Activated T-cell treated with anti-CD3 and anti-CD28 coated beads, Interleukin-2, amount 50 U/mL, for 24 hours (primary cell): ENCODE measurements around the gene RAX.
A peak's percentile ranks its signal among the peaks of the same experiment; 100 is the strongest.

Experiments used
- DNase-seq: peaks from one replicate; pipeline ENCODE4 v3.0.0-alpha.2; 2020
- H3K27ac Mint-ChIP-seq: 2 replicates; pipeline ENCODE4 v1.8.0; 2020; ENCODE audit warnings: mild to moderate bottlenecking, mixed read lengths
- H3K27me3 Mint-ChIP-seq: 2 replicates; pipeline ENCODE4 v1.8.0; 2020; ENCODE audit warnings: mixed read lengths
- H3K36me3 Mint-ChIP-seq: 2 replicates; pipeline ENCODE4 v1.8.0; 2020; ENCODE audit warnings: low read depth, mixed read lengths
- H3K4me1 Mint-ChIP-seq: 2 replicates; pipeline ENCODE4 v1.8.0; 2020; ENCODE audit warnings: low read depth, mixed read lengths
- H3K4me3 Mint-ChIP-seq: 2 replicates; pipeline ENCODE4 v1.8.0; 2020; ENCODE audit warnings: mild to moderate bottlenecking, moderate library complexity, mixed read lengths
- H3K9me3 Mint-ChIP-seq: 2 replicates; pipeline ENCODE4 v1.8.0; 2020; ENCODE audit warnings: mixed read lengths

RAX gene

GRCh38 chr18:59242906-59243305 is 30.3 kb downstream of the RAX start:
- no peak for DNase-seq
- H3K9me3 Mint-ChIP-seq, result no peaks in the 10 kb centered on the region
- peaks cover 67% of the 10 kb centered on the region for H3K27me3 Mint-ChIP-seq
- no peak overlapping the region for H3K4me3 Mint-ChIP-seq
- no peaks in the 10 kb centered on the region for H3K4me1 Mint-ChIP-seq
- no peaks in the 10 kb centered on the region for H3K36me3 Mint-ChIP-seq
- no peak overlapping the region for H3K27ac Mint-ChIP-seq

GRCh38 chr18:59239642-59240041 is 33.6 kb downstream of the RAX start:
- Mint-ChIP-seq H3K9me3 (no peaks in the 10 kb centered on the region), H3K36me3 (no peaks in the 10 kb centered on the region), H3K27me3 (peaks cover 61% of the 10 kb centered on the region), H3K27ac (no peak overlapping the region), H3K4me1 (no peaks in the 10 kb centered on the region), H3K4me3 (no peak overlapping the region)
- no peak for DNase-seq

GRCh38 chr18:59238385-59238784 is 34.9 kb downstream of the RAX start:
- DNase-seq, result no peak
- Mint-ChIP-seq H3K27ac (no peak overlapping the region), H3K36me3 (no peaks in the 10 kb centered on the region), H3K4me3 (no peak overlapping the region), H3K4me1 (no peaks in the 10 kb centered on the region), H3K9me3 (no peaks in the 10 kb centered on the region), H3K27me3 (peaks cover 50% of the 10 kb centered on the region)

GRCh38 chr18:59233017-59233410 is 40.2 kb downstream of the RAX start:
- Mint-ChIP-seq H3K36me3 (no peaks in the 10 kb centered on the region), H3K27ac (no peak overlapping the region), H3K4me3 (no peak overlapping the region), H3K27me3 (peaks cover 59% of the 10 kb centered on the region), H3K9me3 (no peaks in the 10 kb centered on the region), H3K4me1 (no peaks in the 10 kb centered on the region)
- no peak for DNase-seq

- no peaks in the 10 kb centered on the region for H3K4me1 Mint-ChIP-seq
- no peak for DNase-seq
- H3K27ac Mint-ChIP-seq, result no peak overlapping the region
- H3K9me3 Mint-ChIP-seq, result no peaks in the 10 kb centered on the region
- no peak overlapping the region for H3K4me3 Mint-ChIP-seq
- no peaks in the 10 kb centered on the region for H3K36me3 Mint-ChIP-seq
- peaks cover 56% of the 10 kb centered on the region for H3K27me3 Mint-ChIP-seq
These were observed 40.8 kb downstream of the RAX start for GRCh38 chr18:59232309-59233016.

GRCh38 chr18:59231877-59232276 is 41.4 kb downstream of the RAX start:
- DNase-seq, result no peak
- H3K36me3 Mint-ChIP-seq, result no peaks in the 10 kb centered on the region
- H3K4me3 Mint-ChIP-seq, result no peak overlapping the region
- H3K27me3 Mint-ChIP-seq, result peaks cover 57% of the 10 kb centered on the region
- H3K27ac Mint-ChIP-seq, result no peak overlapping the region
- H3K9me3 Mint-ChIP-seq, result no peaks in the 10 kb centered on the region
- H3K4me1 Mint-ChIP-seq, result no peaks in the 10 kb centered on the region

- Mint-ChIP-seq H3K27ac (no peak overlapping the region), H3K9me3 (no peaks in the 10 kb centered on the region), H3K36me3 (no peaks in the 10 kb centered on the region), H3K4me1 (no peaks in the 10 kb centered on the region), H3K4me3 (no peak overlapping the region), H3K27me3 (peaks cover 53% of the 10 kb centered on the region)
- DNase-seq, result no peak
These were observed 42.1 kb downstream of the RAX start for GRCh38 chr18:59231114-59231513.

- H3K27ac Mint-ChIP-seq, result no peak overlapping the region
- peaks cover 59% of the 10 kb centered on the region for H3K27me3 Mint-ChIP-seq
- H3K36me3 Mint-ChIP-seq, result no peaks in the 10 kb centered on the region
- H3K4me3 Mint-ChIP-seq, result no peak overlapping the region
- H3K9me3 Mint-ChIP-seq, result no peaks in the 10 kb centered on the region
- DNase-seq, result no peak
- no peaks in the 10 kb centered on the region for H3K4me1 Mint-ChIP-seq
These were observed 43.4 kb downstream of the RAX start for GRCh38 chr18:59229701-59230443.

- Mint-ChIP-seq H3K4me3 (no peak overlapping the region), H3K9me3 (no peaks in the 10 kb centered on the region), H3K4me1 (no peaks in the 10 kb centered on the region), H3K27ac (no peak overlapping the region), H3K36me3 (no peaks in the 10 kb centered on the region), H3K27me3 (peaks cover 63% of the 10 kb centered on the region)
- no peak for DNase-seq
These were observed 44.1 kb downstream of the RAX start for GRCh38 chr18:59229191-59229590.

- Mint-ChIP-seq H3K4me3 (no peak overlapping the region), H3K36me3 (no peaks in the 10 kb centered on the region), H3K27me3 (peaks cover 71% of the 10 kb centered on the region), H3K9me3 (no peaks in the 10 kb centered on the region), H3K27ac (no peak overlapping the region), H3K4me1 (no peaks in the 10 kb centered on the region)
- DNase-seq, result no peak
These were observed 44.9 kb downstream of the RAX start for GRCh38 chr18:59228351-59228750.

GRCh38 chr18:59222341-59222740 is 50.9 kb downstream of the RAX start:
- no peaks in the 10 kb centered on the region for H3K36me3 Mint-ChIP-seq
- H3K4me3 Mint-ChIP-seq, result no peak overlapping the region
- no peak overlapping the region for H3K27ac Mint-ChIP-seq
- no peaks in the 10 kb centered on the region for H3K9me3 Mint-ChIP-seq
- no peak for DNase-seq
- H3K27me3 Mint-ChIP-seq, result peaks cover 84% of the 10 kb centered on the region
- H3K4me1 Mint-ChIP-seq, result peaks cover 11% of the 10 kb centered on the region

- DNase-seq, result peak; percentile 28
- no peaks in the 10 kb centered on the region for H3K9me3 Mint-ChIP-seq
These were observed 52.2 kb downstream of the RAX start for GRCh38 chr18:59220784-59221765.

GRCh38 chr18:59220164-59220783 is 53.0 kb downstream of the RAX start:
- no peak overlapping the region for H3K4me3 Mint-ChIP-seq
- no peaks in the 10 kb centered on the region for H3K36me3 Mint-ChIP-seq
- H3K27me3 Mint-ChIP-seq, result peaks cover 84% of the 10 kb centered on the region

More at GRCh38 chr18:59220784-59221765, 52.2 kb downstream of the RAX start:
- Mint-ChIP-seq H3K36me3 (no peaks in the 10 kb centered on the region), H3K4me1 (peaks cover 11% of the 10 kb centered on the region), H3K27ac (no peak overlapping the region), H3K27me3 (peaks cover 84% of the 10 kb centered on the region), H3K4me3 (no peak overlapping the region)

GRCh38 chr18:59219672-59220163 is 53.5 kb downstream of the RAX start, which contains the start of gene GRP:
Gene GRP (plus strand): TSS chr18:59220158. CDS start chr18:59220266, 108 bp downstream.
- H3K4me3 Mint-ChIP-seq, result no peak within 1 kb of the TSS
- H3K4me1 Mint-ChIP-seq, result peaks cover 11% of the 10 kb centered on the region
- H3K9me3 Mint-ChIP-seq, result no peaks in the 10 kb centered on the region
- no peak for DNase-seq
- no peaks in the 10 kb centered on the region for H3K36me3 Mint-ChIP-seq
- no peak within 1 kb of the TSS for H3K27ac Mint-ChIP-seq
- H3K27me3 Mint-ChIP-seq, result peaks cover 85% of the 10 kb centered on the region

More at GRCh38 chr18:59220164-59220783, 53.0 kb downstream of the RAX start:
- H3K4me1 Mint-ChIP-seq, result peaks cover 11% of the 10 kb centered on the region
- no peak for DNase-seq
- no peak overlapping the region for H3K27ac Mint-ChIP-seq
- H3K9me3 Mint-ChIP-seq, result no peaks in the 10 kb centered on the region
